BLaER1 treated with 17β-estradiol and CSF1 and Interleukin-3, amounts not matched to agents 10 nM and 100 nM (cell line): Measurements from ENCODE around the gene COL5A1.

Experiments
- H3K27ac ChIP-seq, 11 experiments: shearing (Covaris generic); formaldehyde crosslinking; 2 replicates each; pipeline ENCODE4 v1.8.1; 2022
- H3K27me3 ChIP-seq, 11 experiments: shearing (Covaris generic); formaldehyde crosslinking; 2 replicates each; pipeline ENCODE4 v1.8.1; 2022
- H3K36me3 ChIP-seq, 11 experiments: shearing (Covaris generic); formaldehyde crosslinking; 2 replicates each; pipeline ENCODE4 v1.8.1; 2022
- H3K4me1 ChIP-seq, 10 experiments: shearing (Covaris generic); formaldehyde crosslinking; 2 replicates each; pipeline ENCODE4 v1.8.1; 2022
- H3K4me2 ChIP-seq, 11 experiments: shearing (Covaris generic); formaldehyde crosslinking; 2 replicates each; pipeline ENCODE4 v1.8.1; 2022
- H3K4me3 ChIP-seq, 10 experiments: shearing (Covaris generic); formaldehyde crosslinking; 2 replicates each; pipeline ENCODE4 v1.8.1; 2022
- H3K9ac ChIP-seq, 11 experiments: shearing (Covaris generic); formaldehyde crosslinking; 2 replicates each; pipeline ENCODE4 v1.8.1; 2022
- H3K9me3 ChIP-seq, 11 experiments: shearing (Covaris generic); formaldehyde crosslinking; replicated peaks in 1 of 11; 2 replicates each; pipeline ENCODE4 v1.8.1; 2022
- H4K20me1 ChIP-seq, 11 experiments: shearing (Covaris generic); formaldehyde crosslinking; 2 replicates each; pipeline ENCODE4 v1.8.1; 2022
- Cebpa-rat ChIP-seq, 11 experiments: shearing (Covaris generic); IDR thresholded peaks; 2 replicates each; pipeline ENCODE4 v1.8.1; 2022

The COL5A1 gene

DNA sequence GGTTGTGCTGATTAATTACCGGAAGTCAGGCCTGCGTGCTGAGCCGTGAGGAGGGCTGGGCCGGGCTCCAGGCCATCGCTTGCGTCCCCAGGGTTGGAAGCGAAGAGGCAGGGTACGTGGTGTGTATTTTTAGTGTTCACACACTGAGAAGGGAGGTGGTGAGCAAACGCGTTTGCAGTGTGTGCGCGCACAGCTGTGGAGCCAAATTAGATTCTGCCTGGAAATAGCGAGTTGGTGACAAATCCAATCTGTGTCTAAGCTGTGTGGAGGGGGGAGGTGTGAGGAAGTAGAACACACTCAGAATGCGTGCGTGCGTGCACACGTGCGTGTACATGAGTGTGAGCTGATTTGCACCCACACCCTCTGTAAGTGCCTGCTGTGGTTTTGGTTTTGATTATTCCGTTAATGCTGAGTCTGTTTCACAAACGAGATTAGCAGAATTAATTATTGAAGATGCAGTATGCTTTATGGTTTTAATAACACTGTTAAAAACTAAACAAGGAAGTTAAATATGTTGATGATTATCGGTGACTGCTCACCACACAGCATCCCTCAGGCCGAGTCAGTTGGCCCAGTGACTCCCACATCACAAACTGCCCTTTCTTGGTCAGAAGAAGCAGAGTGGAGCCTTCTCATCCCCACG, 127.2 kb downstream of the COL5A1 start:
- Histone ChIP-seq H3K27ac (peak overlapping the region in 6 of 11 experiments; percentile 38 to 81 (median 62); a peak in 11 of 22 replicates), H4K20me1 (peaks cover 0 to 31% (median 0%) of the 10 kb centered on the region in 11 experiments; a peak in 4 of 22 replicates), H3K4me3 (peak overlapping the region in 1 of 10 experiments; percentile 42; a peak in 2 of 20 replicates), H3K36me3 (peaks cover 0 to 17% (median 11%) of the 10 kb centered on the region in 11 experiments; a peak in 8 of 22 replicates), H3K4me2 (peak overlapping the region; percentile 67 to 99 (median 92)), H3K27me3 (peaks cover 0 to 83% (median 0%) of the 10 kb centered on the region in 11 experiments; a peak in 4 of 22 replicates), H3K9me3 (peaks cover 0 to 8% (median 0%) of the 10 kb centered on the region in 11 experiments; a peak in 3 of 22 replicates), H3K4me1 (peaks cover 47 to 97% (median 92%) of the 10 kb centered on the region in 10 experiments), H3K9ac (peak overlapping the region in 5 of 11 experiments; percentile 4 to 61 (median 46); a peak in 9 of 22 replicates)
- no peak for TF ChIP-seq Cebpa-rat (IDR thresholded peaks at IDR 0.05)

DNA sequence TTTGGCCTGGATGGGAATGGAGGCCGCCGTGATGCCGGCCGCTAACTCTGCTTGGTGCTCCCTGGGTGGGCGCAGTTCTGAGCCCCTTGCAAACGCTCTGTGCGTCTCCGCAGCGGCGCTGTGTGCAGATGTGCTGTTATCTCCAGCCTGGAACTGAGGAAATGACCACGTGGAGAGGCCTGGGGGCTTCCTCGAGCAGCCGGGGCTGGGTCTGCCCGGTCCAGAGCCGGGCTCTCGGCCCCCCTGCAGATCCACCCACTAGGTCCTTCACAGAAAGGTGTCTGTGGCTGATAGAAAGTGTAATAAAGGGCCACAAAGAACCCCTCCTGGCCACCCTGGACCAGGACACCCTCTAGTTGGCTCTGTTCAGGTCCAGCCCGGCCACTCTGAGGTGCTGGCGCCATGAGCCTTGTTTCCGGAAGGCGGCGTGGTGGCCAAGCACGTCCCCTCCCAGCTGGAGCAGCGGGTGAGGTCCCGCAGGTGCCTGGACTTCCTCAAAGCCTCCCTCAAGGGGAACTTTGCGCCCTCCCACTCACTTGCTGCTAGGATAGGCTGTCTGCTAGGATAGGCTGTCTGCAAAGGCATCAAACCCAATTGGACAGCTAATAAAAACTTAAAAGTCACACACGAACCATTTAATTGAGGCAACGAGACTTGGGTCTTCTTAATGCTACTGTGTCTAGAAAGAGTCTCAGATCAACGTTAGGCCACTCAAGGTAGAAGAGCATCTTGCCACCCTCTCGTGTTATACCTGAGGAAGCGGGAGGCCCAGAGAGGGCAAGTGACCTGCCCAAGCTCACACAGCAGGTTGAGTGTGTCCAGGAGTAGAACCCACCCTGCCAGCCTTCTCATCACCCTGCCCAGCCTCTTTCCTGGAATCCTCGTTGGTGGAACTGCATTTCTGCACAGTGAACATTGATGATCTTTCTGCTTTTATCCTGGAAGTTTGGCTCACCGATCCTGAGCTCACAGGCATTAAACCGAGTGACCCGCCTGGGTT, 129.7 kb downstream of the COL5A1 start:
- Histone ChIP-seq H3K27me3 (peaks cover 0 to 87% (median 0%) of the 10 kb centered on the region in 11 experiments; a peak in 4 of 22 replicates), H3K4me3 (peak overlapping the region in 9 of 10 experiments; percentile 12 to 50 (median 25); a peak in 12 of 20 replicates), H3K9me3 (no peaks in the 10 kb centered on the region), H3K9ac (peak overlapping the region in 8 of 11 experiments; percentile 37 to 74 (median 54); a peak in 14 of 22 replicates), H3K4me2 (peak overlapping the region; percentile 83 to 99 (median 92)), H4K20me1 (peaks cover 0 to 41% (median 0%) of the 10 kb centered on the region in 11 experiments; a peak in 5 of 22 replicates), H3K36me3 (peaks cover 0 to 40% (median 17%) of the 10 kb centered on the region in 11 experiments; a peak in 8 of 22 replicates), H3K27ac (peak overlapping the region in 9 of 11 experiments; percentile 25 to 81 (median 65); a peak in 16 of 22 replicates), H3K4me1 (peaks cover 42 to 97% (median 85%) of the 10 kb centered on the region in 10 experiments)
- TF ChIP-seq Cebpa-rat (IDR thresholded peaks at IDR 0.05), result no peak

DNA sequence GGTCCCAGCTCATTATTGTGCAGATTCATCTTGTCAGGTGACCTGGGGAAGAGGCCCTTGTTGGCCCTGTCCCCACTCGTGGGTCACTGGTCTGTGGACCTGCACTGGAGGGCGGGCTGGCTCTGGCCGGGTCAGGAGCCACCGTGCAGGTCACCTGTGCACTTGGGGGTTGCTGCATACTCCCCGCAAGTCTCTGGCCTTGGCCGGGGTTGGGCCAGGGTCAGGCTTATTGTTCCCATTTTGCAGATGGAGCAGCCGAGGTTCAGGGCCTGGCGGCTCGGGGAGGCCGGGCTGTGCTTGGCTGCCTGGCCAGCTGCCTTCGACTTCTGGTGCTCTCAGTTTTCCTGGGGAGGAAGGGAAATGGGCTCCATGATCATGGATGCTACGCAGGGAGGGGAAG, 130.7 kb downstream of the COL5A1 start:
- Histone ChIP-seq H4K20me1 (peaks cover 0 to 44% (median 0%) of the 10 kb centered on the region in 11 experiments; a peak in 5 of 22 replicates), H3K4me1 (peaks cover 32 to 92% (median 76%) of the 10 kb centered on the region in 10 experiments), H3K9ac (peak overlapping the region in 1 of 11 experiments; percentile 2; a peak in 1 of 22 replicates), H3K36me3 (peaks cover 0 to 49% (median 27%) of the 10 kb centered on the region in 11 experiments; a peak in 8 of 22 replicates), H3K9me3 (no peaks in the 10 kb centered on the region), H3K27ac (peak overlapping the region in 1 of 11 experiments; percentile 7; a peak in 1 of 22 replicates), H3K27me3 (peaks cover 0 to 77% (median 0%) of the 10 kb centered on the region in 11 experiments; a peak in 4 of 22 replicates), H3K4me2 (peak overlapping the region in 7 of 11 experiments; percentile 83 to 99 (median 93); a peak in 10 of 22 replicates), H3K4me3 (no peak overlapping the region)
- TF ChIP-seq Cebpa-rat (IDR thresholded peaks at IDR 0.05), result no peak

DNA sequence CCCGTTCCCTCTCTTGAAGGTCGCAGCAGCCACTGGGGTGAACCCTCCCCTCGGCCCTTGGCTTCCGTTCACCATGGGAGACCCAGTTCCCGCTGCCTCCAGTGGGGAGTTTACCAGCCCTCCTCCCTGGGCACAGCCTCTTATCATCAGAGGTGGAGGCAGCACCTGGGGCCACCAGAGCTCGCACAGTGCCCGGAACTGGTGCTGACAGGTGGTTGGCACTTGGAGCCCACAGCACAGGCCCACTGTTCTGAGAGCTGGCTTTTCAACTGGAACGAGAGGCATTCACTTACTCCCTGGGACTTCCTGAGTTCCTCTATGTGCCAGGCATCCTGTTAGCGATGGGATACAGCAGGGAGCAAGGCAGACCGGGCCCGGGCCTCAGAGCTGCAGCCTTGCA, 132.2 kb downstream of the COL5A1 start:
- Histone ChIP-seq H3K27ac (0 out of 22 replicates have a peak overlapping the region, but pooled peaks of 1 of the 11 experiments have one; percentile 1), H3K27me3 (peaks cover 0 to 73% (median 0%) of the 10 kb centered on the region in 11 experiments; a peak in 4 of 22 replicates), H3K4me2 (peak overlapping the region in 5 of 11 experiments; percentile 14 to 98 (median 24); a peak in 7 of 22 replicates), H3K36me3 (peaks cover 0 to 49% (median 27%) of the 10 kb centered on the region in 11 experiments; a peak in 8 of 22 replicates), H4K20me1 (peaks cover 0 to 58% (median 8%) of the 10 kb centered on the region in 11 experiments; a peak in 10 of 22 replicates), H3K4me1 (peaks cover 25 to 92% (median 74%) of the 10 kb centered on the region in 10 experiments), H3K9me3 (no peaks in the 10 kb centered on the region), H3K9ac (peak overlapping the region in 1 of 11 experiments; percentile 26; a peak in 1 of 22 replicates), H3K4me3 (no peak overlapping the region)
- no peak for TF ChIP-seq Cebpa-rat (IDR thresholded peaks at IDR 0.05)

DNA sequence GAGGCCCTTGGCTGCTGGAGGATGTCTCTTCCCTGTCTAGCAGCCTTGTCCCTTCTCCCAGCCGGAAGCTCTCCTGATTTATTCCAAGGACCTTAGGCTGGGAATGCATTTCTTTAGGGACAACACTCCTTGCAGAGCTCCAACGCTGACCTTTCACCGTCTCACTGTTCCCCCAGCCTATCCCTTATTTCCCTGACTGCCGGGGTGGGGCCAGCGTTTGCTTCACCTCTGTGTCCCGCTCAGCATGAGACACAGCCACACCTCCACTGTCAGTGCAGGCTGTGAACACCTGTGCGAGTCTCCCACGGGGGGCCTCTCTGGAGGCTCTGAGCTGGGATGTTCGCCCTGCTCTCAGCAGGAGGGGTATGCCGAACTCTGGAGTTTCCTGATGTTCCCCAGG, 132.8 kb downstream of the COL5A1 start:
- H3K4me3 ChIP-seq, result no peak overlapping the region
- peak overlapping the region in 3 of 11 experiments; percentile 14 to 98 (median 21); a peak in 4 of 22 replicates for H3K4me2 ChIP-seq
- TF ChIP-seq Cebpa-rat (IDR thresholded peaks at IDR 0.05), result no peak
- H3K9ac ChIP-seq, result peak overlapping the region in 1 of 11 experiments; percentile 26; a peak in 1 of 22 replicates
- peaks cover 20 to 92% (median 74%) of the 10 kb centered on the region in 10 experiments for H3K4me1 ChIP-seq
- peaks cover 0 to 49% (median 27%) of the 10 kb centered on the region in 11 experiments; a peak in 8 of 22 replicates for H3K36me3 ChIP-seq
- H4K20me1 ChIP-seq, result peaks cover 0 to 64% (median 9%) of the 10 kb centered on the region in 11 experiments; a peak in 10 of 22 replicates
- H3K27ac ChIP-seq, result no peak overlapping the region
- no peaks in the 10 kb centered on the region for H3K9me3 ChIP-seq
- H3K27me3 ChIP-seq, result peaks cover 0 to 68% (median 0%) of the 10 kb centered on the region in 11 experiments; a peak in 4 of 22 replicates

DNA sequence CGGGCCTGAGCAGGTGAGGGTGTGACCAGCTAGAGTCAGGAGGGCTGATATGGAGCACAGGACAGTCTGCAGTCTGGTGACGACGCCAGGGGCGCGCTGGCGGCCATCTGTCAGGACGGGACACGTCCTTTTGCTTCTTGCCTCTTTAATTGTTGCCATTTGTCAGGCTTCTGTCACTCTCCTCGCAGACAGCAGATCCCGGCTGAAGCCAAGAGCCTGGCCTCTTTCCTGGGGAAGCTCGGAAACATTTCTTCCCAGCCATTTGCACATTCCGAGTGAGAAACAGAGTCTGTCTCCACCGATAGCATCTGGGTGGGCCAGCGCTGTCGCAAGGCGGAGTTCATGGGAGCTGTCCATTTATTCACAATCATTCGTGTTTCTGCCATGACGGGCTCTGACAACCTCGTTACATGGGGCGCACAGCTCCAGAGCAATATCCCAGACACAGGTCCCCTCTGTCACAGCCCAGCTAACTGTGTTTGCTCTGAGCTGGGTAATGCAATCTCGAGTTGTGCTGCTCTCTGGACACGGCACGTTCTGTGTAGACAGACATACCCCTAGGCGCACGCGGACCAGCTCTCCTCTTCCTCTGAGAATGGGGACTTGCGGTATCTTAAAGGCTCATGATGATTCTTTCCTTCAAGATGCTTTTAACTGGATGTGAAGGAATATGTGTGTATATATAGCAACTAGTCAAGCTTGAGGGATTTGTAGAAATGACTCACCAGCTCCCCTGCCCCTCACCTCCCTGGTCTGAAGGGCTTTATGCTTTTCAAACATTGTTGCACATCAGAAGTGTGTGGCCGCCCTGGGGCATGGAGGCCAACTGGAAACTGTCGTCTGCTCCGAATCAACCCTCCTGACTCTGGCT, 133.7 kb downstream of the COL5A1 start:
- H3K27ac ChIP-seq, result no peak overlapping the region
- no peak overlapping the region for H3K4me3 ChIP-seq
- H3K4me1 ChIP-seq, result peaks cover 16 to 92% (median 74%) of the 10 kb centered on the region in 10 experiments
- H3K4me2 ChIP-seq, result peak overlapping the region in 5 of 11 experiments; percentile 0 to 14 (median 10); a peak in 6 of 22 replicates
- peaks cover 0 to 58% (median 29%) of the 10 kb centered on the region in 11 experiments; a peak in 9 of 22 replicates for H3K36me3 ChIP-seq
- H3K27me3 ChIP-seq, result peaks cover 0 to 69% (median 0%) of the 10 kb centered on the region in 11 experiments; a peak in 4 of 22 replicates
- H4K20me1 ChIP-seq, result peaks cover 0 to 73% (median 14%) of the 10 kb centered on the region in 11 experiments; a peak in 10 of 22 replicates
- no peak overlapping the region for H3K9ac ChIP-seq
- H3K9me3 ChIP-seq, result no peaks in the 10 kb centered on the region
- no peak for TF ChIP-seq Cebpa-rat (IDR thresholded peaks at IDR 0.05)
